Limb (tissue), 2 donors: ENCODE data around the gene CCDC88C.

Experiments used
- DNase-seq, 2 donors: peaks; one replicate each; pipeline ENCODE4 v3.0.0-alpha.2; 2016; ENCODE audit errors: extremely low spot score in 2 of 2

Gene CCDC88C

GRCh38 chr14:91399868-91400640 lies 17.6 kb downstream of the CCDC88C start:
- no peak for DNase-seq

GRCh38 chr14:91398707-91399106 lies 18.9 kb downstream of the CCDC88C start:
- DNase-seq: no peak

- DNase-seq: no peak
Measured at GRCh38 chr14:91397965-91398591, 19.5 kb downstream of the CCDC88C start.

GRCh38 chr14:91396959-91397815 lies 20.4 kb downstream of the CCDC88C start:
- DNase-seq: no peak

GRCh38 chr14:91396013-91396660 lies 21.5 kb downstream of the CCDC88C start:
- DNase-seq: no peak

- DNase-seq: no peak
Measured at GRCh38 chr14:91395466-91395865, 22.2 kb downstream of the CCDC88C start.

- DNase-seq: no peak
Measured at GRCh38 chr14:91394105-91395081, 23.2 kb downstream of the CCDC88C start.

GRCh38 chr14:91392623-91393303 lies 24.9 kb downstream of the CCDC88C start:
- DNase-seq: no peak

GRCh38 chr14:91390165-91390778 lies 27.3 kb downstream of the CCDC88C start:
- no peak for DNase-seq

- DNase-seq: no peak
Measured at GRCh38 chr14:91389150-91389549, 28.5 kb downstream of the CCDC88C start.

GRCh38 chr14:91388551-91388975 lies 29.1 kb downstream of the CCDC88C start:
- DNase-seq: no peak

GRCh38 chr14:91387951-91388381 lies 29.7 kb downstream of the CCDC88C start:
- DNase-seq: no peak

- DNase-seq: no peak
Measured at GRCh38 chr14:91387169-91387835, 30.3 kb downstream of the CCDC88C start.

- DNase-seq: no peak
Measured at GRCh38 chr14:91385697-91386096, 31.9 kb downstream of the CCDC88C start.

- DNase-seq: no peak
Measured at GRCh38 chr14:91385224-91385623, 32.4 kb downstream of the CCDC88C start.

- no peak for DNase-seq
Measured at GRCh38 chr14:91383439-91383838, 34.2 kb downstream of the CCDC88C start.

- DNase-seq: no peak
Measured at GRCh38 chr14:91381801-91382670, 35.6 kb downstream of the CCDC88C start.
